PC-3 (cell line): Measurements from ENCODE around the gene TMEM127.

Experiments used
- EZH2 ChIP-seq: fragments of 300-600 bp; sonication (generic); IDR thresholded peaks from one replicate; pipeline ENCODE4 v1.6.1; 2017; ENCODE audit warnings: antibody characterized with exemption, mild to moderate bottlenecking, low read length; ENCODE audit not compliant: unreplicated experiment
- EZH2phosphoT487 ChIP-seq: fragments of 300-600 bp; sonication (generic); IDR thresholded peaks from 2 replicates; pipeline ENCODE4 v1.6.1; 2018; ENCODE audit warnings: mild to moderate bottlenecking, antibody characterized with exemption, low read length, borderline replicate concordance
- TF ChIP-seq, protein P1 (sequence below): fragments of 300-600 bp; sonication (generic); conservative IDR thresholded peaks from 2 replicates; pipeline ENCODE4 v1.5.1; 2017; ENCODE audit warnings: antibody characterized with exemption, low read depth, mild to moderate bottlenecking, low read length

DNA sequence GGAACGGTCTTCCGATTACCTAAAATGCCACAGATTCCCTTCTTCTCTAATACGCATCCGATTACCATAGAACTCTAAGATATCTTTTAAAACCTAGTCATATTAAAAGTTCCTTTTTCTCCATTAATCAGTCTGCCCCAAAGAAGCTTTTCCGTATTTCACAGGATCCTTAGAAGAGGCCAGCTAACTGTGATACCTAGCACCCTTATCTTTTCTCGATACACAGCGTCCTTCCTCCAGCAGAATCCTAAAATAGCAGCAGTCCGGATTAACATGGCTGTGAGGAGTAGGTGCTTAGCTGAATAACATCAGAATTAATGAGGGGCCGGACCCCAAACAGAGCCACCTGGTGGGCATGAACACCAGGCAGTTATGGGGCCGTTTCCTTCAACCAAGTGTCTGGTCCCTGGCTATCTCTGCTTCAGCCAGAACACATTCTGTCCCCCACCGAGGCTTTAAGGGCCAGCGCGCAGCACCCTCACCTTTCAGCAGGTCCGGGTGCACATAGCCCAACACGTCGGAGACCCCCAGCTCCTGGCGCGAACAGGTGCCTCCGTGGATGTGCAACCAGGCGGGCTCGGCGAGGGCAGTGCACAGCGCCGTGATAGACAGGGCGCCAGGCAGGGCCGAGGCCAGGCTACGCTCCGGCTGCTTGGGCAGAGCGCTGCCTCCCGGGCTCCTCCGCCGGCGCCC, 995 bp downstream of the TMEM127 start:
- TF ChIP-seq, protein P1, sequence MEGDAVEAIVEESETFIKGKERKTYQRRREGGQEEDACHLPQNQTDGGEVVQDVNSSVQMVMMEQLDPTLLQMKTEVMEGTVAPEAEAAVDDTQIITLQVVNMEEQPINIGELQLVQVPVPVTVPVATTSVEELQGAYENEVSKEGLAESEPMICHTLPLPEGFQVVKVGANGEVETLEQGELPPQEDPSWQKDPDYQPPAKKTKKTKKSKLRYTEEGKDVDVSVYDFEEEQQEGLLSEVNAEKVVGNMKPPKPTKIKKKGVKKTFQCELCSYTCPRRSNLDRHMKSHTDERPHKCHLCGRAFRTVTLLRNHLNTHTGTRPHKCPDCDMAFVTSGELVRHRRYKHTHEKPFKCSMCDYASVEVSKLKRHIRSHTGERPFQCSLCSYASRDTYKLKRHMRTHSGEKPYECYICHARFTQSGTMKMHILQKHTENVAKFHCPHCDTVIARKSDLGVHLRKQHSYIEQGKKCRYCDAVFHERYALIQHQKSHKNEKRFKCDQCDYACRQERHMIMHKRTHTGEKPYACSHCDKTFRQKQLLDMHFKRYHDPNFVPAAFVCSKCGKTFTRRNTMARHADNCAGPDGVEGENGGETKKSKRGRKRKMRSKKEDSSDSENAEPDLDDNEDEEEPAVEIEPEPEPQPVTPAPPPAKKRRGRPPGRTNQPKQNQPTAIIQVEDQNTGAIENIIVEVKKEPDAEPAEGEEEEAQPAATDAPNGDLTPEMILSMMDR, result peak; percentile 54
- no peak for TF ChIP-seq EZH2phosphoT487
- TF ChIP-seq EZH2, result no peak
